Activated B cell treated with CpG ODN at 0.5 μM for 24 hours (primary cell): ENCODE results near the gene SIRT3. TPM values are rescaled to one million over a fixed set of nuclear protein-coding genes. Genes with fewer than 3 reads are reported as not detected.

Experiments used
- ATAC-seq: fragments of 200-7000 bp; cut with Tn5 transposase; one replicate; pipeline ENCODE4 v1.10.0; 2021; ENCODE audit warnings: low read depth, mild to moderate bottlenecking, moderate library complexity
- CTCF ChIA-PET: fragments of 350-600 bp; sonication (Branson Sonifier 250); formaldehyde crosslinking; loops from one replicate; lab custom pipeline; 2021; ENCODE audit warnings: antibody characterized with exemption; lab: Charles Lee
- POLR2A ChIA-PET: fragments of 350-600 bp; sonication (Branson Sonifier 250); formaldehyde crosslinking; loops from one replicate; lab custom pipeline; 2021; ENCODE audit warnings: antibody characterized with exemption; lab: Charles Lee
- DNase-seq: peaks from one replicate; pipeline ENCODE4 v3.0.0; 2022
- H3K27ac Mint-ChIP-seq: one replicate; pipeline ENCODE4 v1.8.0; 2020; ENCODE audit warnings: mixed read lengths
- H3K27me3 Mint-ChIP-seq: one replicate; pipeline ENCODE4 v1.8.0; 2021; ENCODE audit warnings: mixed read lengths
- H3K36me3 Mint-ChIP-seq: one replicate; pipeline ENCODE4 v1.8.0; 2021; ENCODE audit warnings: low read depth, mixed read lengths
- H3K4me1 Mint-ChIP-seq: one replicate; pipeline ENCODE4 v1.8.0; 2021; ENCODE audit warnings: mixed read lengths
- H3K4me3 Mint-ChIP-seq: one replicate; pipeline ENCODE4 v1.8.0; 2020; ENCODE audit warnings: mild to moderate bottlenecking, mixed read lengths
- H3K9me3 Mint-ChIP-seq: one replicate; pipeline ENCODE4 v1.8.0; 2020; ENCODE audit warnings: mixed read lengths
- intact Hi-C: fragments of 100-400 bp; cut with micrococcal nuclease; formaldehyde crosslinking; loops from one replicate; pipeline ENCODE4 v1.15.1; 2024
- total RNA-seq: library from RNA; stranded (reverse); gene quantifications from 2 replicates; pipeline ENCODE4 v1.2.3, GENCODE V29; 2022
- TF ChIP-seq, protein P1 (sequence below): fragments of 200-600 bp; IDR thresholded peaks from one replicate; pipeline ENCODE4 v1.8.0; 2022; ENCODE audit warnings: antibody characterized with exemption, mild to moderate bottlenecking

The SIRT3 gene
- total RNA-seq, 1 donor from 2014 or later: 21.8 TPM

DNA sequence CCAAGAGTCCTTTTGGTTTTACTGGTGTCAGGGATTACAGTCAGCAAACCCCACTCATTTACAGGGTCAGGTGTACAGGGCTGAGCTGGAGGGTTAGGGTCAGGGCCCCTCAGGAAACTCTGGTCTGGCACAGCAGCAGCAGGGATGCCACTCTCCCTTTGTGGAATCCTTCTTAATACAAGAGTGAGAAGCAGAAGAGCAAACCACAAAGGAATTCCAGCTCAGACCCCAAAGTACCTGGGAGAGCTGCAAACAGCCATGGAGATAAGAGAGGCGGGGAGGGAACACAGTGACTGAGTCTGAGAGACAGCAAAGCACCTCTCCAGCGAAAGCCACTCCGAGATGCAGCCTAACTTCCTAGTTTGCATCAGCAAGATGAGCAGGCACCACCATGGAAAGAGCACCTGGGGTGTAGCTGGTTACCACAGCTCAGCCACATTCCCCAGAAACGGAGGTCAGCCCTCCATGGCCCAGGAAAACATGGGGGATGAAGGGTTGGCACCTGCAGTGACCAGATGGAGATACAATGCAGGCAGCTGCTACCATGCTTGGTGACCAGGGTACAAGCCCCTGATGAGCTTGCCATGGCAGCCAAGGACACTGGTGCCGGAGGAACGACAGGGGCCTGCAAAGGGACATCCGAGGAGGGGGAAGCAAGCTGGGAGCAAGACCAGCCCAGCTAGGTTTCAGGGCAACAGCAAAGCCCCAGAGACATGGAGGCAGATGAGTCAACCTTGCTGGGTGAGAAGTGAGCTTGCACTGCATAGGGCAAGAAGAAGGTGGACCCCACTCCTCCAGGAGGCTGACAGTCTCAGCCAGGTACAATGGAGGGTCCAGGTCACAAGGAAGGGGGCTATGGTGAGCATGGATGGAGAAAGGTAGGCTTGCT lies 32.8 kb downstream of the SIRT3 start:
- ChIA-PET POLR2A (interaction anchor here (0.8 to 1.0 kb wide), 2 partner anchors 64 to 204 kb away, joined by 3 read pairs; no protein-coding TSS in a partner anchor), CTCF (no interaction called here)
- TF ChIP-seq, protein P1, sequence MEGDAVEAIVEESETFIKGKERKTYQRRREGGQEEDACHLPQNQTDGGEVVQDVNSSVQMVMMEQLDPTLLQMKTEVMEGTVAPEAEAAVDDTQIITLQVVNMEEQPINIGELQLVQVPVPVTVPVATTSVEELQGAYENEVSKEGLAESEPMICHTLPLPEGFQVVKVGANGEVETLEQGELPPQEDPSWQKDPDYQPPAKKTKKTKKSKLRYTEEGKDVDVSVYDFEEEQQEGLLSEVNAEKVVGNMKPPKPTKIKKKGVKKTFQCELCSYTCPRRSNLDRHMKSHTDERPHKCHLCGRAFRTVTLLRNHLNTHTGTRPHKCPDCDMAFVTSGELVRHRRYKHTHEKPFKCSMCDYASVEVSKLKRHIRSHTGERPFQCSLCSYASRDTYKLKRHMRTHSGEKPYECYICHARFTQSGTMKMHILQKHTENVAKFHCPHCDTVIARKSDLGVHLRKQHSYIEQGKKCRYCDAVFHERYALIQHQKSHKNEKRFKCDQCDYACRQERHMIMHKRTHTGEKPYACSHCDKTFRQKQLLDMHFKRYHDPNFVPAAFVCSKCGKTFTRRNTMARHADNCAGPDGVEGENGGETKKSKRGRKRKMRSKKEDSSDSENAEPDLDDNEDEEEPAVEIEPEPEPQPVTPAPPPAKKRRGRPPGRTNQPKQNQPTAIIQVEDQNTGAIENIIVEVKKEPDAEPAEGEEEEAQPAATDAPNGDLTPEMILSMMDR: no peak
- intact Hi-C loops: no loop called here
- H3K27me3 Mint-ChIP-seq: no peaks in the 10 kb centered on the region
- ATAC-seq (no peak), DNase-seq (peak; percentile 6)
- peaks cover 48% of the 10 kb centered on the region for H3K36me3 Mint-ChIP-seq
- peaks cover 41% of the 10 kb centered on the region for H3K4me1 Mint-ChIP-seq
- H3K4me3 Mint-ChIP-seq: no peak overlapping the region
- no peaks in the 10 kb centered on the region for H3K9me3 Mint-ChIP-seq
- H3K27ac Mint-ChIP-seq: no peak overlapping the region

DNA sequence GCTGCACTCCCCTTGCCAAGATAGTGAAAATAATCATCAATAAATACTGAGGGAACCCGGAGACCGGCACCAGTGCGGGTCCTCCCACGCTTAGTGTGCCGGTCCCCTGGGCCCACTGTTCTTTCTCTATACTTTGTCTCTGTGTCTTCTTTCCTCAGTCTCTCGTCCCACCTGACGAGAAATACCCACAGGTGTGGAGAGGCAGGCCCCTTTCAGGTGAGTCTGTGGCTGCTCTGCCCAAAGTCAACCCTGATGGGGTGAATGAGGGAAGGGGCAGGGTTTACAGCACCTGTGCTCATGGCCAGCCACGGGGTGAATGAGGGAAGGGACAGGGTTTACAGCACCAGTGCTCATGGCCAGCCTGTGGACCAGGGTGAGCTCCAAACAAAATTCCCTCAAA lies 33.7 kb downstream of the SIRT3 start:
- Mint-ChIP-seq H3K27me3 (no peaks in the 10 kb centered on the region), H3K9me3 (no peaks in the 10 kb centered on the region), H3K27ac (peak overlapping the region; percentile 16), H3K36me3 (peaks cover 40% of the 10 kb centered on the region), H3K4me3 (no peak overlapping the region), H3K4me1 (peaks cover 41% of the 10 kb centered on the region)
- ATAC-seq (no peak), DNase-seq (no peak)
- POLR2A ChIA-PET: interaction anchor here (0.8 to 1.0 kb wide), 2 partner anchors 65 to 205 kb away, joined by 3 read pairs; no protein-coding TSS in a partner anchor
- TF ChIP-seq, protein P1: no peak
- CTCF ChIA-PET: no interaction called here
- intact Hi-C loops: no loop called here

DNA sequence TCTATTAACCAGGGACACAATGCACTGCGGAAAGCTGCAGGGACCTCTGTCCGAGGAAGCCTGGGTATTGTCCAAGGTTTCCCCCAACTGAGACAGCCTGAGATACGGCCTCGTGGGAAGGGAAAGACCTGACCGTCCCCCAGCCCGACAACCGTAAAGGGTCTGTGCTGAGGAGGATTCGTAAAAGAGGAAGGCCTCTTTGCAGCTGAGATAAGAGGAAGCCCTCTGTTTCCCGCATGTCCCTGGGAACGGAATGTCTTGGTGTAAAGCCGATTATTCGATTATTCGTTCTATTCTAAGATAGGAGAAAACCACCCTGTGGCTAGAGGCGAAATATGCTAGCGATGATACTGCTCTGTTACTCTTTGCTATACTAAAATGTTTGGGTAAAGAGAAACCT lies 34.2 kb downstream of the SIRT3 start:
- peaks cover 39% of the 10 kb centered on the region for H3K36me3 Mint-ChIP-seq

DNA sequence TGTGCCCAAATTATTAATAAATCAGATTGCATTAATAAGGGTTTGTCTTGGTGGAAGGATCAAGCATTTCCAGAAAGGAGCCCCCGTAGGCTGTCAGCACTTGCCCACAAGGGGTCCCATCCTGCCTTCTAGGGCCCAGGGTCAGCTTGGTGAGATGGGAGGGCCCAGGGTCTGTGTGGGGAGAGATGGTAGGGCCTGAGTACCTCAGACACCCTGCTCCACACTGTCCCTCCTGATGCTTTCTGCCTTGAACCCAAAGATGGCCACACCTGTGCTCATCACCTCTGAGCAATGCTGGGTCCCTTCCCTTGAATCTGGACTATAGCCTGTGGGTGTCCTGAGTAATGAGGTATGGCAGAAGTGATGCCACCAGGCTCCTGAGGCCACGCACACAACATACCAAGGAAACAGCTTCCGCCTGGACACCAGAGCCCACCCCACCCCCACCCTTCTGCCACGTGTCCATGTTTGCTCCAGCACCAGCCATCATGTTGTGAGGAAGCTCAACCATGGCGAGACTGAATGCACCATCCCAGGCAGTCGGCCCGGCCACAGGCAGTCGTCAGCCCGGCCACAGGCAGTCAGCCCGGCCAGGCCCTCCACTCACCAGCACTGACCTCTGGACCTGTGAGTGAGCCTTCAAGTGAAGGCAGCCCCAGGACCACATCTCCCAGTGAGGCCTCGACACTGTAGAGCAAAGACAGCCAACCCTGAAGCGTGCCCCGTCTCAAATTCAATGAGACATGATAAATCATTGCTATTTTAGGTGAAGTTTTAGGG lies 35.7 kb downstream of the SIRT3 start:
- TF ChIP-seq, protein P1: no peak
- no peak for DNase-seq
- intact Hi-C loops: no loop called here
- H3K9me3 Mint-ChIP-seq: no peaks in the 10 kb centered on the region
- ChIA-PET CTCF (no interaction called here), POLR2A (no interaction called here)
- no peaks in the 10 kb centered on the region for H3K27me3 Mint-ChIP-seq
- no peak for ATAC-seq
- H3K4me1 Mint-ChIP-seq: peaks cover 25% of the 10 kb centered on the region
- H3K4me3 Mint-ChIP-seq: no peak overlapping the region
- H3K27ac Mint-ChIP-seq: no peak overlapping the region
- H3K36me3 Mint-ChIP-seq: peaks cover 35% of the 10 kb centered on the region

More for the DNA sequence above, 34.2 kb downstream of the SIRT3 start:
- H3K27me3 Mint-ChIP-seq: no peaks in the 10 kb centered on the region
- ATAC-seq (no peak), DNase-seq (peak; percentile 11)
- POLR2A ChIA-PET: no interaction called here
- H3K4me3 Mint-ChIP-seq: no peak overlapping the region
- H3K9me3 Mint-ChIP-seq: no peaks in the 10 kb centered on the region
- TF ChIP-seq, protein P1: no peak
- peak overlapping the region; percentile 35 for H3K27ac Mint-ChIP-seq
- H3K4me1 Mint-ChIP-seq: peaks cover 37% of the 10 kb centered on the region
- intact Hi-C loops: no loop called here
- CTCF ChIA-PET: no interaction called here

DNA sequence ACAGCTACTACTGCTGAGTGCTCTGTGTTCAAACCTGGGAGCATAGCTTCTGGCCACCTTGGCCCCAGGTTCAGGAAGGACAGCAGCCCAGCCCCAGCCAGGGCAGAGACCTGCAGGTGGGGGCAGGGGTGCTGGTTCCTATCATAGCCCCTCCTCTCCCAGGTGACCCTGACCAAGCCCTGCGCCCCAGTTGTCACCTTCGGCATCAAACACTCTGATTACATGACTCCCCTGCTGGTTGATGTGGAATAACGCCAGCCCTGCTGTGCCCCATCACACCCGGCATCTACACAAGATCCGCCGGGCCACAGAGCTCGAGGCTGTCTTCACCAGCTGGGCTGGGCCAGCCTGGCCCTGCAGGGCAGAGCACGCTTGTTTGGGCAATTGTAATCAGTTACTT lies 36.4 kb downstream of the SIRT3 start:
- Mint-ChIP-seq H3K4me3 (no peak overlapping the region), H3K36me3 (peaks cover 31% of the 10 kb centered on the region), H3K9me3 (no peaks in the 10 kb centered on the region), H3K27me3 (no peaks in the 10 kb centered on the region), H3K4me1 (peaks cover 22% of the 10 kb centered on the region), H3K27ac (no peak overlapping the region)
- ATAC-seq (no peak), DNase-seq (no peak)
- CTCF ChIA-PET: no interaction called here
- intact Hi-C loops: no loop called here
- TF ChIP-seq, protein P1: no peak
- POLR2A ChIA-PET: interaction anchor here (0.6 kb wide), 1 partner anchor 73 kb away, joined by 6 read pairs; no protein-coding TSS in a partner anchor
